Measurements from ENCODE around the gene PSRC1.

The PSRC1 gene

GRCh38 chr1:109249654-109250401 is 33.1 kb downstream of the PSRC1 start:
- in situ Hi-C loops (cut with MboI; ENCODE audit: low sequenced_read_pairs), result loop anchor here (25.0 kb wide), 1 partner anchor 737 kb away; the partner anchor contains the start of gene AHCYL1

DNA sequence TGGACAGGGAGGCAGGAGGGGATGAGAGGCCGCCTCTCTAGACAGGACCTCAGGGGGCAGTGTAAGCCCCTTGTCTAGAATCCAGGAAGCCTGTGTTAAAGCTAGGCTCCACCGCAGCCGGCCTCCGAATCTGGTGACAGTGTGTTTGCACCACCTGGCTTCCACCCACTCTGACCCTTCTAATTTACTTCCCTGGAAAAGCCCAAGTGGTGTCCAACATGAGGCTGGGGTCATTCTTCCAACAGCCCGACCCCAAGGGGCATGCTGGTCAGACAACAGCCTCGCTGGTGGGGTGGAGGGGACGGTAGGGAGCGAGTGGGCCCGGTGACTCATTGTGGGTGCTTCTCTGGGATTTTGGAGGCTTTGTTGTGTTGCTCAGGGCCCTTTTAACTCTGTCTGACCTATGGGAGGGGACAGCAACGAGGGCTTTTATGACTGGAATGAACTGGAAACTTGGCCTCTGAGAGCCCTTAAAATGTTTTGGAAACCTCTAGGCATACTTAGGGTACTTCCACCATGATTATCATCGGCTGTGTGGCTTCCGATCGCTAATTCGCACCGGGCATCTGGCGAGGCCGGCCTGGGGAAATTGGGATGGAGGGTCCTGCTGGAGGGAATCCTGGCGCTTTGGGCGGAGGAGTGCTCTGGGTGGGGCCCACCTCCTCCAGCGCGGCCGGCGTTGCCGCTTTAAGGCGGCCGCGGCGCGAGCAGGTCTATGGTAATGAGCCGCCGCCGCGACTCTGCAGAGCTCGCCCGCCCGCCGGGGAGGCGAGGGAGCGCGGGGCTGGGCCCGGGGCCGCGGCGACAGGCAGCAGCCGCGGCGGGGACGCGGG is 33.9 kb downstream of the PSRC1 start, which contains the start of gene CELSR2:
TSS of gene CELSR2 (plus strand) at position 743 of the 833 bp plus-strand sequence. CDS start 541 bp downstream, outside the sequence.
- in situ Hi-C loops (cut with MboI; ENCODE audit: low sequenced_read_pairs), result no loop called here

GRCh38 chr1:109248444-109248796 is 34.5 kb downstream of the PSRC1 start:
- in situ Hi-C loops (cut with MboI; ENCODE audit: low sequenced_read_pairs), result no loop called here

- in situ Hi-C loops (cut with MboI; ENCODE audit: low sequenced_read_pairs), result no loop called here
Measured at GRCh38 chr1:109247401-109248365, 35.3 kb downstream of the PSRC1 start.

GRCh38 chr1:109246141-109246551 is 36.8 kb downstream of the PSRC1 start:
- in situ Hi-C loops (cut with MboI; ENCODE audit: low sequenced_read_pairs), result no loop called here

DNA sequence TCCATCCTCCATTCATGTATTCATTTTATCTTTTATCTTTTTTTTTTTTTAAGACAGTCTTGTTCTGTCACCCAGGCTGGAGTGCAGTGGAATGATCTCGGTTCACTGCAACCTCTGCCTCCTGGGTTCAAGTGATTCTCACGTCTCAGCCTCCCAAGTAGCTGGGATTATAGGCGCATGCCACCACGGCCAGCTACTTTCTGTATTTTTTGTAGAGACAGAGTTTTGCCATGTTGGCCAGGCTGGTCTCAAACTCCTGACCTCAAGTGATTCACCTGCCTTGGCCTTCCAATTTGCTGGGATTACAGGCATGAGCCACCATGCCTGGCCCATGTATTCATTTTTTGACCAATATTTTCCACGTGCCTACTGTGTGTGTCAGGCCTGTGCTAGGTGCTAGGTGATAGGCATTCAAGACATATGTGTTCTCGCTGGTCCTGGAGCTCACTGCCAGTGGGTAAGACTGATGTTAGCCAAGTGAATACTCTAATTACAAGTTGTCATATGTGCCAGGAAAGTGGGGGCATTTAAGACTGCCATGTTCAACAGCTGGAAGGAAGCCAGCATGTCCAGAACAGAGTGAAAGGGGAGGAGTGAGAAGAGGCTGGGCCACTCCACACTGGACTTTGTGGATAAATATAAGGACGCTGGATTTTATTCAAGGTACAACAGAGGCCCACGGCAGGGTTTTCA is 38.9 kb downstream of the PSRC1 start:
- in situ Hi-C loops (cut with MboI; ENCODE audit: low sequenced_read_pairs), result no loop called here

- in situ Hi-C loops (cut with MboI; ENCODE audit: low sequenced_read_pairs), result no loop called here
Measured at GRCh38 chr1:109243221-109243620, 39.7 kb downstream of the PSRC1 start.

DNA sequence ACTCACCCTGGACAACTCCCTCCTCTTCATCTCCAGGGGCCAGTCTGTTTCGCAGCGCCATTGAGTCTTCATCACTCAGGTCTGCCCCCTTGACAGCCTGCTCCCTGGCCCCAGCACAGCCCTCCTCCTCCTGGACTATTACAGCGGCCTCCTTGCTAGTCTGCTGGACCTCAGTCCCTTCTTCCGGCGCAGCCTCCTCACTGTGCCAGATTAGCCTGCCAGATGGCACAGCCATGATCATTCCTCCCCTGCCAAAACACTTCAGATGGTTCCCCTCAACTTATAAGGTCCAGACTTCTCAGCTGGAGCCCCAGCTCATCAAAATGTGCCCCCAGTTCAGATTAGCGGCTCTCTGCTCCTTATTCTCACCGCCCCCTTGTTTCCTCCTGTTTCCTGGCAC is 40.6 kb downstream of the PSRC1 start:
- in situ Hi-C loops (cut with MboI; ENCODE audit: low sequenced_read_pairs), result no loop called here

- in situ Hi-C loops (cut with MboI; ENCODE audit: low sequenced_read_pairs), result no loop called here
Measured at GRCh38 chr1:109241841-109242345, 41.1 kb downstream of the PSRC1 start.

DNA sequence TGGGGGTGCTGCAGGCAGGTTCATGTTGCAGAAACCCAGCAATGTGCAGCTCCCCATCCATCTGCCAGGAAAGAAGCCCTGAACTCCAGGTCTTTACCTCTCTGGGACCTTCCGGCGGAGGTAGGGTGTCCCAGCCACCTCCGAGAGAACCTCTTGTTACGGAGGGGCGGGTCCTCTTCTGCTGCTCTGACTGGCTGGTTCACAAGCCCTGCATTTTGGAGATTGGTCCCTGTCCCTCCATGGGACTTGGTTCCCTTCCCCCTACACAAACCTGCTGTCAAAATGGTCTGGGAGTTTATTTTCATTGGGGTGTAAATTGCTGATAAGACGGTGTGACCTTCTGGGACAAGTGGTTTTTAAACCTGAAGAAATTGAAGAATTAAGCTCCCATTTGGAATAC is 41.6 kb downstream of the PSRC1 start:
- in situ Hi-C loops (cut with MboI; ENCODE audit: low sequenced_read_pairs), result no loop called here

DNA sequence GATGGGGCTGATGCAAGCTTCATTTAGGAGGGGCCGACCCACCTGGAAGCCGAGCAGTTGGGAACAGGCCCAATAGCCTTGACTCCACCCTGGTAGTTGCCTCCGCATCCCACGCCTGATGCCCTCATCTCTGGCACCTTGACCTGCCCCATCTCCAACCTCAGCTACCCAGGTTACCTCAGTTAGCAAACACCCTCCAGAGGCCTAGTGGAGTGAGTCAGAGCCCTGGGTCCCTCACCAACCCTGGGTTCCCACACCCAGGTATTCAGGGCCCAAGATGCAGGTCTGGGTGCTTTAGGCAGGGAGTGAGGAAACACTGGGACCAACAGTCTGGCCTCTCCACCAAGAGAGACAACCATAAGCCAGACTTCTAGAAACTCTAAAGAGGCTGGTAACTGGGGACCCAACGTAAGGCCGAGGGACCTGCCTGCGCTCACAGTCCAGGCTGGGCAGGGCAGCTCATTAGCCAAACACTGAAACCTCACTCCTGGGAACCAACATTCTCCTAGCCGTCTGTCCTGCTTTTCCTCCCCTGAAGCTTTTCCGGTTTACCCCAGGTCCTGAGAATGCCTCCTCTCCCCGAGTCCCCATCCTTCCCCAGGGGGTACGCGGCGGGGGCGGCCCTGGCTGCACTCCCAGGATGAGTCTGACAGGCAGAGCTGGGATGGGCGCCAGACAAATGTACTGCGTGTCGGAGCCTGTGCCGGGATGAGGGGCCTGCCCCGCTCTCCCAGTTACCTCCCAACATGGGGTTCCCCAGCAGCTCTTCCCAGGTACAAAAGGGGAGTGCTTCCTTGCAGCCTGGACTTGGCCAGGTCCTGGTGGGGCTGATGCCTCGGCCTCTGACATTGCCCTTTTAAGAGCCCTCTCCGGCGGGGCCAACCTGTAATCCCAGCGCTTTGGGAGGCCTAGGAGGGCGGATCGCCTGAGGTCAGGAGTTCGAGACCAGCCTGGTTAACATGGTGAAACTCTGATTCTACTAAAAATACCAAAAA is 42.5 kb downstream of the PSRC1 start:
- in situ Hi-C loops (cut with MboI; ENCODE audit: low sequenced_read_pairs), result no loop called here

- in situ Hi-C loops (cut with MboI; ENCODE audit: low sequenced_read_pairs), result no loop called here
Measured at GRCh38 chr1:109239409-109240068, 43.4 kb downstream of the PSRC1 start.

DNA sequence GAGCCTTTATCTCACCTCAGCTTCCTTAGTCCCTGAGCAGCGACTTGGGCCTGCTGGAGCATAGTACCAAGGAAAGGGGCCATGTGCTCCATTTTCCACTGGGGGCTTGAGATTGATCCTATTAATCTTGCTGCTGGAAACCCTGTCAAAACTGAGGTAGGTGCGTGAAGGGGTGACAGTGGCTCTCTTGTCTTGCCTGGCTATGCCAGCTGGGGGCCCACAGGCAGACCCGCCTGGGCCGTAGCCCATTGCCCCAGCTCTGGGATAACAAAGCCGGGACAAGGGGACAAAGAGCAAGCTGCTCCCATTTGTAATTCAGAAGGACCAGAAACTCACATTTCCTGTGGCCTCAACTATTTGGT is 43.9 kb downstream of the PSRC1 start:
- in situ Hi-C loops (cut with MboI; ENCODE audit: low sequenced_read_pairs), result no loop called here

- in situ Hi-C loops (cut with MboI; ENCODE audit: low sequenced_read_pairs), result no loop called here
Measured at GRCh38 chr1:109238382-109238781, 44.6 kb downstream of the PSRC1 start.

DNA sequence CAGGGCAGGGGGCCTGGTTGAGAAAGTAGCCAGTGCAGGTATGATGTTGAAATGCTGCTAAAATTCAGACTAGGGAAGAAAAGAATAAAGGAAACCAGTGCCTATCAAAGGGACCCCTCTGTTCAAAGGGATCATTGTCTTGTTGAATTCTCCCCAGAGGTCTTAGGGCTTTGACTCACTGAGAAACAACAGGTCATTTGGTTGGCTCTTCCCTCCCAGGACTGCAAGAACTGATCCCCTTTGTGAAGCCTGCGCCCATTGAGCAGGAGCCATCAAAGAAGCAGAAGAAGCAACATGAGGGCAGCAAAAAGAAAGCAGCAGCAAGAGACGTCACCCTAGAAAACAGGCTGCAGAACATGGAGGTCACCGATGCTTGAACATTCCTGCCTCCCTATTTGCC is 45.4 kb downstream of the PSRC1 start:
- in situ Hi-C loops (cut with MboI; ENCODE audit: low sequenced_read_pairs), result no loop called here

- in situ Hi-C loops (cut with MboI; ENCODE audit: low sequenced_read_pairs), result no loop called here
Measured at GRCh38 chr1:109235137-109235536, 47.8 kb downstream of the PSRC1 start.

- in situ Hi-C loops (cut with MboI; ENCODE audit: low sequenced_read_pairs), result no loop called here
Measured at GRCh38 chr1:109231066-109231465, 51.9 kb downstream of the PSRC1 start.

Measured in HL-60/S4 (cell line).